GM18951 (cell line): ENCODE results near the gene ABCB9.
"Not testable (repeated sequence)": the region's sequence is repeated elsewhere in the genome, so short reads cannot be mapped to it uniquely, and the experiment has no call there.

ENCODE experiments used
- POLR2A ChIP-seq: IDR thresholded peaks from 4 replicates; pipeline ENCODE4 v1.6.1; 2011; ENCODE audit warnings: mild to moderate bottlenecking; ENCODE audit not compliant: insufficient read length, insufficient read depth; ENCODE audit errors: extremely low read depth
- in situ Hi-C: fragments of 300-500 bp; cut with MboI; formaldehyde crosslinking; loops from one replicate; pipeline ENCODE4 v1.12.0; 2022; ENCODE audit warnings: low sequenced_read_pairs, mixed read lengths, inconsistent platforms; ENCODE audit not compliant: unreplicated experiment

Gene ABCB9

GRCh38 chr12:122965851-122966742 is at the start of gene ABCB9:
ABCB9 (minus strand) TSS chr12:122966463; CDS start chr12:122960235, 6,228 bp downstream.
- TF ChIP-seq POLR2A = peak; percentile 31
- in situ Hi-C loops = no loop called here

GRCh38 chr12:123014473-123014872 is 48.2 kb upstream of the ABCB9 start:
- in situ Hi-C loops = not testable (repeated sequence)

- no peak for TF ChIP-seq POLR2A
- in situ Hi-C loops = no loop called here
Measured at GRCh38 chr12:123013185-123014095, 47.2 kb upstream of the ABCB9 start.

GRCh38 chr12:123011701-123012100 is 45.4 kb upstream of the ABCB9 start:
- in situ Hi-C loops = no loop called here
- no peak for TF ChIP-seq POLR2A

GRCh38 chr12:123010681-123011080 is 44.4 kb upstream of the ABCB9 start:
- in situ Hi-C loops = no loop called here
- no peak for TF ChIP-seq POLR2A

- in situ Hi-C loops = no loop called here
- no peak for TF ChIP-seq POLR2A
Measured at GRCh38 chr12:123010110-123010509, 43.8 kb upstream of the ABCB9 start.

- TF ChIP-seq POLR2A = no peak
- in situ Hi-C loops = no loop called here
Measured at GRCh38 chr12:123006977-123007376, 40.7 kb upstream of the ABCB9 start.

- no peak for TF ChIP-seq POLR2A
- in situ Hi-C loops = no loop called here
Measured at GRCh38 chr12:123005081-123005626, 38.9 kb upstream of the ABCB9 start.

GRCh38 chr12:123004287-123004686 is 38.0 kb upstream of the ABCB9 start:
- in situ Hi-C loops = no loop called here
- TF ChIP-seq POLR2A = no peak

GRCh38 chr12:123003257-123003656 is 37.0 kb upstream of the ABCB9 start:
- no peak for TF ChIP-seq POLR2A
- in situ Hi-C loops = no loop called here

GRCh38 chr12:123001464-123001863 is 35.2 kb upstream of the ABCB9 start:
- in situ Hi-C loops = no loop called here
- no peak for TF ChIP-seq POLR2A

- in situ Hi-C loops = no loop called here
- no peak for TF ChIP-seq POLR2A
Measured at GRCh38 chr12:123000578-123000977, 34.3 kb upstream of the ABCB9 start.

GRCh38 chr12:122999986-123000420 is 33.7 kb upstream of the ABCB9 start:
- TF ChIP-seq POLR2A = no peak
- in situ Hi-C loops = no loop called here

GRCh38 chr12:122999196-122999946 is 33.1 kb upstream of the ABCB9 start:
- in situ Hi-C loops = no loop called here

More at GRCh38 chr12:122999196-122999946, 33.1 kb upstream of the ABCB9 start:
- TF ChIP-seq POLR2A = no peak
